SU-DHL-6 (cell line): ENCODE measurements around the gene RAMACL.

Experiments used
- H2AFZ ChIP-seq: fragments of 200-600 bp; sonication (generic); 2 replicates; pipeline ENCODE4 v1.6.1; 2014; ENCODE audit warnings: low read depth, mild to moderate bottlenecking, moderate library complexity, mixed read lengths, antibody characterized with exemption, low read length; ENCODE audit not compliant: severe bottlenecking
- H3F3A ChIP-seq: fragments of 200-600 bp; shearing (Covaris generic); 2 replicates; pipeline ENCODE4 v1.6.0; 2016; ENCODE audit warnings: antibody characterized with exemption, mild to moderate bottlenecking; ENCODE audit not compliant: insufficient read depth
- H3K27ac ChIP-seq: fragments of 200-600 bp; sonication (generic); 2 replicates; pipeline ENCODE4 v1.5.1; 2016; ENCODE audit warnings: low read depth, mild to moderate bottlenecking, low read length, moderate library complexity, mixed read lengths
- H3K27me3 ChIP-seq: fragments of 200-600 bp; sonication (generic), shearing (Covaris generic); 2 replicates; pipeline ENCODE4 v1.6.0; 2014; ENCODE audit warnings: mild to moderate bottlenecking, low read length
- H3K36me3 ChIP-seq: fragments of 200-600 bp; sonication (generic); 2 replicates; pipeline ENCODE4 v1.6.1; 2014; ENCODE audit warnings: mild to moderate bottlenecking, low read length, mixed read lengths
- H3K4me2 ChIP-seq: fragments of 300-600, 200-600 bp; shearing (Covaris generic), sonication (generic); 2 replicates; pipeline ENCODE4 v1.6.0; 2014; ENCODE audit warnings: low read length, low read depth, mild to moderate bottlenecking; ENCODE audit not compliant: poor library complexity, severe bottlenecking
- H3K4me3 ChIP-seq: fragments of 200-600 bp; sonication (generic); 2 replicates; pipeline ENCODE4 v1.5.1; 2014; ENCODE audit warnings: antibody characterized with exemption, low read length, mild to moderate bottlenecking, mixed read lengths; ENCODE audit not compliant: insufficient read depth, poor library complexity, severe bottlenecking
- H3K79me2 ChIP-seq: fragments of 200-600 bp; sonication (generic); 2 replicates; pipeline ENCODE4 v1.6.1; 2014; ENCODE audit warnings: mild to moderate bottlenecking, low read length, moderate library complexity; ENCODE audit not compliant: insufficient read depth
- H3K9ac ChIP-seq: fragments of 200-600 bp; sonication (generic); 2 replicates; pipeline ENCODE4 v1.7.0; 2014; ENCODE audit warnings: mild to moderate bottlenecking, low read length
- H3K9me2 ChIP-seq: fragments of 200-600 bp; sonication (generic); replicated peaks from 2 replicates; pipeline ENCODE4 v1.6.1; 2014; ENCODE audit warnings: low read length; ENCODE audit not compliant: insufficient read depth
- H3K9me3 ChIP-seq: fragments of 200-600 bp; sonication (generic); 2 replicates; pipeline ENCODE4 v1.6.1; 2014; ENCODE audit warnings: low read length, mixed read lengths; ENCODE audit not compliant: insufficient read depth
- H4K20me1 ChIP-seq: fragments of 200-600 bp; sonication (generic); 2 replicates; pipeline ENCODE4 v1.6.1; 2014; ENCODE audit warnings: low read depth, mild to moderate bottlenecking, antibody characterized with exemption, low read length, moderate library complexity, mixed read lengths
- CTCF ChIP-seq: fragments of 200-600 bp; sonication (generic); IDR thresholded peaks from one replicate; pipeline ENCODE4 v1.5.1; 2017; ENCODE audit warnings: antibody characterized with exemption, mild to moderate bottlenecking, low read length, moderate library complexity; ENCODE audit not compliant: insufficient read depth, poor library complexity, severe bottlenecking
- EZH2phosphoT487 ChIP-seq: fragments of 200-600 bp; sonication (generic), shearing (Covaris generic); conservative IDR thresholded peaks from 2 replicates; pipeline ENCODE4 v1.6.1; 2018; ENCODE audit warnings: mild to moderate bottlenecking, antibody characterized with exemption, low read length, moderate library complexity, mixed read lengths

The RAMACL gene

DNA sequence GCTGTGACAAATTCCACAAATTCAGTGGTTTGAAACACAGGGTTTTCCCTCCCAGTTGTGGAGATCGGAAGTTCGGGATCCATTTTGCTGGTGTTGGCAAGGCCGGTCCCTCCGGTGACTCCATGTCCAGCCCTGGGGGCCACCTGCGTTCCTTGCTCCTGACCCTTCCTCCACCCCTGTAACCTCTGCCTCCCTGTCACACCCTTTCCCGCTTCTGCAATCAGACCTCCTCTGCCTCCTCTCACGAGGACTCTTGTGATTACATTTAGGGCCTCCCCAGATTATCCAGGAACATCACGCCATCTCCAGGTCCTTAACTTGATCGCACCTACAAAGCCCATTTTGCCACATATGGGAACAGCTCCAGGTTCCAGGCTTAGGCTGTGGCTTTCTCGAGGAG is 28.1 kb upstream of the RAMACL start:
- Histone ChIP-seq H3K9me2 (no peaks in the 10 kb centered on the region), H3K36me3 (no peaks in the 10 kb centered on the region), H3K4me2 (no peak overlapping the region), H3K4me3 (no peak overlapping the region), H3K9ac (no peak overlapping the region), H3F3A (no peaks in the 10 kb centered on the region), H4K20me1 (no peaks in the 10 kb centered on the region), H3K9me3 (no peaks in the 10 kb centered on the region), H2AFZ (no peak overlapping the region), H3K27me3 (no peaks in the 10 kb centered on the region), H3K79me2 (no peaks in the 10 kb centered on the region), H3K27ac (no peak overlapping the region)
- no peak for TF ChIP-seq CTCF
- TF ChIP-seq EZH2phosphoT487: no peak

GRCh38 chr6:166614171-166614583 is 27.7 kb upstream of the RAMACL start:
- H3K9me2 ChIP-seq: no peaks in the 10 kb centered on the region
- H3K27me3 ChIP-seq: no peaks in the 10 kb centered on the region
- H3K4me3 ChIP-seq: no peak overlapping the region
- TF ChIP-seq CTCF: no peak
- TF ChIP-seq EZH2phosphoT487: no peak
- H3K9me3 ChIP-seq: no peaks in the 10 kb centered on the region
- no peak overlapping the region for H2AFZ ChIP-seq
- H3K4me2 ChIP-seq: no peak overlapping the region
- no peak overlapping the region for H3K9ac ChIP-seq
- H3F3A ChIP-seq: no peaks in the 10 kb centered on the region
- no peak overlapping the region for H3K27ac ChIP-seq
- no peaks in the 10 kb centered on the region for H3K79me2 ChIP-seq
- H3K36me3 ChIP-seq: no peaks in the 10 kb centered on the region
- no peaks in the 10 kb centered on the region for H4K20me1 ChIP-seq

GRCh38 chr6:166613027-166613426 is 26.5 kb upstream of the RAMACL start:
- Histone ChIP-seq H3K4me3 (no peak overlapping the region), H3K9ac (no peak overlapping the region), H3K9me2 (no peaks in the 10 kb centered on the region), H4K20me1 (no peaks in the 10 kb centered on the region), H3K79me2 (no peaks in the 10 kb centered on the region), H3F3A (no peaks in the 10 kb centered on the region), H3K4me2 (no peak overlapping the region), H3K36me3 (no peaks in the 10 kb centered on the region), H3K9me3 (no peaks in the 10 kb centered on the region), H3K27ac (no peak overlapping the region), H3K27me3 (no peaks in the 10 kb centered on the region), H2AFZ (no peak overlapping the region)
- no peak for TF ChIP-seq CTCF
- no peak for TF ChIP-seq EZH2phosphoT487
